ENCODE data around the gene ZFY.

DNA sequence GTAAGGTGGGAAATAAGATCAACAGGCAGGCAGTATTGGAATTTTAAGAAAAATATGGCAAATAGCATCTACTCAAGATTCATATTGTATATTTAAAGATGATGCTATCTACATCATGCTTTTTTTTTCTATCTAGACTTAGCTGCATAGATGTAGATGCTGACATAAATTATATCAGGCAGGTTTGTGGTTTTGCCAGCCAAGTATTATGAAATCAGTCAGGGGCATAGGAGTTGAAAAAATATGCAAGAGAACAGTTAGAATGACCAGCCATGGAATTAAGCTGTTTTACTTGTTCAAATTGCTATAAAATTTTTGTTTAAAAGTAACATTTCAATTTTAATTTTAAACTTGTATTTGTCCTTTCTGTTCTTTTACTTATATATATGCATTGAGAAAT is 34.4 kb downstream of the ZFY start:
- TF ChIP-seq CTCF (IDR thresholded peaks at IDR 0.05) (no peak), POLR2A (IDR thresholded peaks at IDR 0.05) (no peak), EP300 (IDR thresholded peaks at IDR 0.05) (no peak), POLR2AphosphoS5 (IDR thresholded peaks at IDR 0.05) (no peak)
